ENCODE data around the gene MDN1. TPM values are rescaled to one million over a fixed set of nuclear protein-coding genes. Genes with fewer than 3 reads are reported as not detected.

The MDN1 gene
- total RNA-seq, 1 experiment from 2014 or later: 53.6 TPM

- no peak for ATAC-seq
- Histone ChIP-seq H2AFZ (ENCODE audit: low read depth, low read length, poor library complexity, severe bottlenecking) (no peak overlapping the region), H3K36me3 (ENCODE audit: control insufficient read depth in 1 of 2, insufficient read depth in 2 of 2, low read length in 2 of 2) (peaks cover 63 to 70% of the 10 kb centered on the region in 2 experiments), H4K20me1 (ENCODE audit: insufficient read depth) (0 out of 2 replicates have a peak, but pooled peaks cover 3% of the 10 kb centered on the region), H3K27me3 (ENCODE audit: insufficient read depth, low read length) (no peaks in the 10 kb centered on the region), H3K9me2 (ENCODE audit: insufficient read depth) (no peaks in the 10 kb centered on the region), H3K4me1 (ENCODE audit: control insufficient read depth in 1 of 2, insufficient read depth in 2 of 2, low read length in 2 of 2) (no peaks in the 10 kb centered on the region), H3K27ac (ENCODE audit: low read depth, low read length) (no peak overlapping the region), H3K79me2 (ENCODE audit: insufficient read depth, low read length) (no peaks in the 10 kb centered on the region; the same call in 1 of the 2 replicates), H3K4me3 (replicated peaks in 1 of 2; ENCODE audit: low read depth in 1 of 2, low read length in 2 of 2) (no peak overlapping the region), H3K9ac (ENCODE audit: low read length) (no peak overlapping the region), H3K9me3 (ENCODE audit: control insufficient read depth in 1 of 2, insufficient read depth in 1 of 2, low read depth in 1 of 2, low read length in 2 of 2) (no peaks in the 10 kb centered on the region), H3K4me2 (ENCODE audit: low read length) (no peak overlapping the region)
- CTCF ChIA-PET: no interaction called here
- BruUV-seq (replicated peaks): no TSS peak
- POLR2A ChIA-PET: no interaction called here
- no peak for DNase-seq (ENCODE audit: low read depth, low spot score)
- RAD21 ChIA-PET (ENCODE audit: low non-redundant PET in 1 of 2, low total read pairs in 2 of 2, uncharacterized antibody in 2 of 2, unreplicated experiment in 2 of 2): no interaction called here
- TF ChIP-seq POLR2A (IDR thresholded peaks at IDR 0.05; ENCODE audit: borderline replicate concordance, extremely low read depth, insufficient read depth, insufficient read length) (no peak), ELF1 (IDR thresholded peaks at IDR 0.05; ENCODE audit: borderline replicate concordance, low read depth) (no peak), SIN3A (IDR thresholded peaks at IDR 0.05; ENCODE audit: low read depth) (no peak), EZH2 (IDR thresholded peaks at IDR 0.05) (no peak), SP1 (IDR thresholded peaks at IDR 0.05; ENCODE audit: low read depth) (no peak)
- TF ChIP-seq, protein P1, sequence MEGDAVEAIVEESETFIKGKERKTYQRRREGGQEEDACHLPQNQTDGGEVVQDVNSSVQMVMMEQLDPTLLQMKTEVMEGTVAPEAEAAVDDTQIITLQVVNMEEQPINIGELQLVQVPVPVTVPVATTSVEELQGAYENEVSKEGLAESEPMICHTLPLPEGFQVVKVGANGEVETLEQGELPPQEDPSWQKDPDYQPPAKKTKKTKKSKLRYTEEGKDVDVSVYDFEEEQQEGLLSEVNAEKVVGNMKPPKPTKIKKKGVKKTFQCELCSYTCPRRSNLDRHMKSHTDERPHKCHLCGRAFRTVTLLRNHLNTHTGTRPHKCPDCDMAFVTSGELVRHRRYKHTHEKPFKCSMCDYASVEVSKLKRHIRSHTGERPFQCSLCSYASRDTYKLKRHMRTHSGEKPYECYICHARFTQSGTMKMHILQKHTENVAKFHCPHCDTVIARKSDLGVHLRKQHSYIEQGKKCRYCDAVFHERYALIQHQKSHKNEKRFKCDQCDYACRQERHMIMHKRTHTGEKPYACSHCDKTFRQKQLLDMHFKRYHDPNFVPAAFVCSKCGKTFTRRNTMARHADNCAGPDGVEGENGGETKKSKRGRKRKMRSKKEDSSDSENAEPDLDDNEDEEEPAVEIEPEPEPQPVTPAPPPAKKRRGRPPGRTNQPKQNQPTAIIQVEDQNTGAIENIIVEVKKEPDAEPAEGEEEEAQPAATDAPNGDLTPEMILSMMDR (IDR thresholded peaks at IDR 0.05 in 2 of 3, conservative IDR thresholded peaks at IDR 0.05 in 1 of 3; ENCODE audit: borderline replicate concordance in 1 of 3, insufficient read depth in 1 of 3, low read depth in 2 of 3, low read length in 2 of 3): no peak
- intact Hi-C loops (cut with micrococcal nuclease): no loop called here
Measured at GRCh38 chr6:89680551-89680950, 139.0 kb downstream of the MDN1 start.

DNA sequence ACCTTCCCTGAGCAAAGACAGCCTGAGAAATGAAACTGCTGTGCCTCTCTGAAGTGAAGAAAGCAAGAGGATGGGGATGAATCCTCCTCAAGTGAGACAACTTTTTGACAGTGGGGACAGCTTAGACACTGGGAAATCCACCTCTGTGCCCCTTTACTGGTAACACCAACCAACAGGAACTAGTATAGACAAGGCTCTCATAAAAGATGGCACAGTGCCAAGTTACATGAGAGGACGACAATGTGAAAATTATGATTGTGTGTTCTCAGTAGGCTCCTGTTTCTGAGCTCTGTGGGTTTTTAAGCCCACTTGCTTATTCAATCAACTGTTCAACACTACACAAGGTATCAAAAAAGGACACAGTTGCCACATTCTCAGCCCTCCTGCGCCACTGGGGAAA is 139.4 kb downstream of the MDN1 start:
- H4K20me1 ChIP-seq (ENCODE audit: insufficient read depth): 0 out of 2 replicates have a peak, but pooled peaks cover 3% of the 10 kb centered on the region
- no peak overlapping the region for H3K4me3 ChIP-seq (replicated peaks in 1 of 2; ENCODE audit: low read depth in 1 of 2, low read length in 2 of 2)
- H3K4me2 ChIP-seq (ENCODE audit: low read length): no peak overlapping the region
- ChIA-PET RAD21 (ENCODE audit: low non-redundant PET in 1 of 2, low total read pairs in 2 of 2, uncharacterized antibody in 2 of 2, unreplicated experiment in 2 of 2) (no interaction called here), POLR2A (no interaction called here), CTCF (no interaction called here)
- BruUV-seq (replicated peaks): no TSS peak
- no peaks in the 10 kb centered on the region for H3K9me3 ChIP-seq (ENCODE audit: control insufficient read depth in 1 of 2, insufficient read depth in 1 of 2, low read depth in 1 of 2, low read length in 2 of 2)
- TF ChIP-seq EGR1 (IDR thresholded peaks at IDR 0.05; ENCODE audit: low read depth) (no peak), POLR2A (IDR thresholded peaks at IDR 0.05; ENCODE audit: borderline replicate concordance, extremely low read depth, insufficient read depth, insufficient read length) (no peak)
- H3K4me1 ChIP-seq (ENCODE audit: control insufficient read depth in 1 of 2, insufficient read depth in 2 of 2, low read length in 2 of 2): no peaks in the 10 kb centered on the region
- no peak overlapping the region for H3K27ac ChIP-seq (ENCODE audit: low read depth, low read length)
- H3K79me2 ChIP-seq (ENCODE audit: insufficient read depth, low read length): no peaks in the 10 kb centered on the region; the same call in 1 of the 2 replicates
- H2AFZ ChIP-seq (ENCODE audit: low read depth, low read length, poor library complexity, severe bottlenecking): no peak overlapping the region
- H3K9me2 ChIP-seq (ENCODE audit: insufficient read depth): no peaks in the 10 kb centered on the region
- H3K36me3 ChIP-seq (ENCODE audit: control insufficient read depth in 1 of 2, insufficient read depth in 2 of 2, low read length in 2 of 2): peaks cover 60 to 70% of the 10 kb centered on the region in 2 experiments
- H3K27me3 ChIP-seq (ENCODE audit: insufficient read depth, low read length): no peaks in the 10 kb centered on the region
- no peak for DNase-seq (ENCODE audit: low read depth, low spot score)
- H3K9ac ChIP-seq (ENCODE audit: low read length): no peak overlapping the region
- no peak for ATAC-seq
- intact Hi-C loops (cut with micrococcal nuclease): no loop called here
